Heart right ventricle (tissue), 16 donors: ENCODE measurements around the gene SNRNP48. TPM values are rescaled to one million over a fixed set of nuclear protein-coding genes. Genes with fewer than 3 reads are reported as not detected.
A peak's percentile ranks its signal among the peaks of the same experiment; 100 is the strongest.

Experiments
- ATAC-seq, 8 donors: fragments of 200-7000 bp; cut with Tn5 transposase; one replicate each; pipeline ENCODE4 v1.9.1; 2020; ENCODE audit warnings: mild to moderate bottlenecking in 8 of 8, moderate library complexity in 8 of 8, moderate number of reproducible peaks in 1 of 8
- DNase-seq, 2 donors: peaks; one replicate each; pipeline ENCODE4 v3.0.0-alpha.2; 2020
- H3K27ac ChIP-seq, 10 donors: fragments of 200-600 bp; sonication (generic) in 2 of 10; one replicate each; pipeline versions ENCODE4 v1.5.0 to v1.8.0; 2020 to 2022; ENCODE audit warnings: mild to moderate bottlenecking in 3 of 10
- H3K27me3 ChIP-seq, 7 donors: fragments of 200-600 bp; one replicate each; pipeline ENCODE4 v1.8.0; 2021 to 2022; ENCODE audit warnings: mild to moderate bottlenecking in 2 of 7
- H3K36me3 ChIP-seq, 9 donors: fragments of 200-600 bp; sonication (generic) in 1 of 9; one replicate each; pipeline versions ENCODE4 v1.5.0 to v1.8.0; 2020 to 2022; ENCODE audit warnings: mild to moderate bottlenecking in 2 of 9
- H3K4me1 ChIP-seq, 9 donors: fragments of 200-600 bp; sonication (generic) in 1 of 9; one replicate each; pipeline versions ENCODE4 v1.5.0 to v1.8.0; 2020 to 2022; ENCODE audit warnings: mild to moderate bottlenecking in 4 of 9
- H3K4me3 ChIP-seq, 10 donors: fragments of 200-600 bp; sonication (generic) in 2 of 10; one replicate each; pipeline versions ENCODE4 v1.5.0 to v1.8.0; 2020 to 2022; ENCODE audit warnings: mild to moderate bottlenecking in 7 of 10, moderate library complexity in 2 of 10
- H3K9me3 ChIP-seq, 11 donors: fragments of 200-600 bp in 10 of 11; sonication (generic) in 2 of 11; one replicate each; pipeline versions ENCODE4 v1.5.0 to v1.8.0; 2013 to 2022; ENCODE audit warnings: mild to moderate bottlenecking in 2 of 11, control low read depth in 1 of 11, moderate library complexity in 1 of 11
- whole genome bisulfite sequencing, 2 donors: extraction: QIAGEN DNeasy Blood & Tissue Kit; methylation state at CpG; one replicate each; pipeline ENCODE4 v1.1.7; 2013; ENCODE audit warnings: inconsistent platforms in 1 of 2; 5-methylcytosine and 5-hydroxymethylcytosine counted together
- intact Hi-C, 10 donors: fragments of 100-400 bp; cut with DNase I; formaldehyde crosslinking; loops; one replicate each; pipeline versions ENCODE4 v1.11.1 to v1.14.2; 2022
- polyA plus RNA-seq, 2 donors: library from polyadenylated mRNA; stranded (reverse); fragments of 200-250 nt; gene quantifications; one replicate each; pipeline ENCODE4 v1.2.3, GENCODE V29; 2013
- total RNA-seq, 10 donors: library from RNA; stranded (reverse); fragmentation: NEBNext Ultra II Directional in 3 of 10; extraction: Animal tissue kit (Norgen Biotek cat#: 25700) in 3 of 10; gene quantifications; one replicate each; pipeline versions ENCODE4 v1.2.1 to v1.2.4, GENCODE V29; 2021 to 2023
- TF ChIP-seq, protein P1 (sequence below), 9 donors: fragments of 200-600 bp; sonication (generic) in 2 of 9; IDR thresholded peaks; one replicate each; pipeline versions ENCODE4 v1.5.0 to v1.8.0; 2021 to 2022; ENCODE audit warnings: antibody characterized with exemption in 9 of 9, mild to moderate bottlenecking in 5 of 9, moderate library complexity in 1 of 9
- donor health status: Arrhythmogenic right ventricular cardiomyopathy.
- donor health status: ischemic (EF 13 %, LVEDD 7.1; RV severe dilation, severe dysfunction).
- donor health status: healthy with polysubstance abuse.
- donor health status: DM: no; HTN: yes; CAD: no.
- donor health status: DM: no; HTN: no; CAD: no.
- donor health status: ischemic (EF 25% LVEDD 6.9; RV normal size, moderate dysfunction).
- donor health status: ischemic (EF 25% LVEDD 5.7; RV mildly dilated, moderate dysfunction).
- donor health status: healthy.
- donor health status: DM: yes; HTN: yes; CAD: no.
- donor health status: Ischemic cardiomyopathy.
- donor health status: ischemic (EF 35%, LVEDD 5.7; RV mildly dilated, moderate dysfunction).
- donor health status: nonischemic (EF 11% LVEDD 7.7; RV severe dilation, severe dysfunction).
- donor health status: DM: yes; HTN: yes; CAD: no.
- donor health status: PGD.
- donor health status: ischemic (EF 29% LVEDD 5.4; RV normal size, mild dysfunction).
- donor health status: nonischemic (EF 23%, LVEDD 6.1; RV moderate dilation, normal function).

The SNRNP48 gene
- total and polyA plus RNA-seq, 12 donors: 9.1 to 21.1 (median 13.1) TPM

DNA sequence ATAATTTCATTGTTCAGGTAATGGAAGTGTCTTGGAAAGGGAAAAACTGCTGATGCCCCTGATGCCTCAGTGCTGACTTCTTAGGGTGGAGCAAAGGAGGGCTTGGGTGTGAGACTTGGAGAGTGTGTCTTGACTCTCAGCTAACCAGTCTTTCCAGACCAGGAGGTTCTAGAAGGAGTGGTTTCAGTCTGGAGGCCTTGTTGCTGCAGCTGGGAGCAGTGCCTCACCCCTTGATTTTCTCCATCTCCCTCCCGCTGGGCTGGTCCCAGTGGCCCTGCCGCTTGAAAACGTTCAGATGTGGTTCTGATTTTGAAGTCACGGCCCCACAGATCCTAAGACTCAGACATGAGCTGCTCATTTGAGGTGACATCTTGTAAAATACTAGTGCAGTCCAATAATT is 43.1 kb upstream of the SNRNP48 start:
- ATAC-seq (no peak), DNase-seq (no peak)
- intact Hi-C loops: loop anchor here in 2 of 10 donors (10.0 kb wide), 1 partner anchor 122 kb away; no protein-coding TSS in a partner anchor
- TF ChIP-seq, protein P1, sequence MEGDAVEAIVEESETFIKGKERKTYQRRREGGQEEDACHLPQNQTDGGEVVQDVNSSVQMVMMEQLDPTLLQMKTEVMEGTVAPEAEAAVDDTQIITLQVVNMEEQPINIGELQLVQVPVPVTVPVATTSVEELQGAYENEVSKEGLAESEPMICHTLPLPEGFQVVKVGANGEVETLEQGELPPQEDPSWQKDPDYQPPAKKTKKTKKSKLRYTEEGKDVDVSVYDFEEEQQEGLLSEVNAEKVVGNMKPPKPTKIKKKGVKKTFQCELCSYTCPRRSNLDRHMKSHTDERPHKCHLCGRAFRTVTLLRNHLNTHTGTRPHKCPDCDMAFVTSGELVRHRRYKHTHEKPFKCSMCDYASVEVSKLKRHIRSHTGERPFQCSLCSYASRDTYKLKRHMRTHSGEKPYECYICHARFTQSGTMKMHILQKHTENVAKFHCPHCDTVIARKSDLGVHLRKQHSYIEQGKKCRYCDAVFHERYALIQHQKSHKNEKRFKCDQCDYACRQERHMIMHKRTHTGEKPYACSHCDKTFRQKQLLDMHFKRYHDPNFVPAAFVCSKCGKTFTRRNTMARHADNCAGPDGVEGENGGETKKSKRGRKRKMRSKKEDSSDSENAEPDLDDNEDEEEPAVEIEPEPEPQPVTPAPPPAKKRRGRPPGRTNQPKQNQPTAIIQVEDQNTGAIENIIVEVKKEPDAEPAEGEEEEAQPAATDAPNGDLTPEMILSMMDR (IDR thresholded peaks at IDR 0.05): no peak
- peak overlapping the region in 4 of 10 donors; percentile 29 to 90 (median 77) for H3K27ac ChIP-seq
- H3K4me1 ChIP-seq: peaks cover 0 to 34% (median 10%) of the 10 kb centered on the region in 9 donors
- H3K4me3 ChIP-seq: no peak overlapping the region
- H3K36me3 ChIP-seq: no peaks in the 10 kb centered on the region
- WGBS, 2 donors: 64 to 76% methylated on average over 4 of the region's 4 CpGs
- H3K27me3 ChIP-seq: peaks cover 0 to 98% (median 52%) of the 10 kb centered on the region in 7 donors
- H3K9me3 ChIP-seq: no peaks in the 10 kb centered on the region

DNA sequence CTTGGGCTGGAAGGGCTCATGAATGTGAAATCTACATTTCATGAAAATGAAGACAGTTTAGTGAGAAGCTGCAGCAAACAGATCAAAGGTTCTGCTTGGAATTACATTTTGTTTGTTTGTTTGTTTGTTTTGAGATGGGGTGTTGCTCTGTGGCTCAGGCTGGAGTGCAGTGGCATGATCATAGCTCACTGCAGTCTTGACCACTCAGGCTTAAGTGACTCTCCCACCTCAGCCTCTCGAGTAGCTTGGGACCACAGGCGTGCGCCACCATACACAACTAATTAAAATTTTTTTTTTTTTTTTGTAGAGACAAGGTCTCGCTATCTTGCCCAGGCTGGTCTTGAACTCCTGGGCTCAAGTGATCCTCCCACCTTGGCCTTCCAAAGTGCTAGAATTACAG is 42.7 kb upstream of the SNRNP48 start:
- Histone ChIP-seq H3K4me1 (peaks cover 0 to 33% (median 7%) of the 10 kb centered on the region in 9 donors), H3K4me3 (no peak overlapping the region), H3K27me3 (peaks cover 0 to 98% (median 48%) of the 10 kb centered on the region in 7 donors), H3K27ac (peak overlapping the region in 3 of 10 donors; percentile 64 to 90 (median 90)), H3K9me3 (no peaks in the 10 kb centered on the region), H3K36me3 (no peaks in the 10 kb centered on the region)
- intact Hi-C loops: loop anchor here in 2 of 10 donors (10.0 kb wide), 1 partner anchor 123 kb away; no protein-coding TSS in a partner anchor
- no peak for ATAC-seq
- TF ChIP-seq, protein P1 (IDR thresholded peaks at IDR 0.05): no peak
- no peak for DNase-seq
- 92 to 97% methylated on average over 4 of the region's 4 CpGs for WGBS, 2 donors

DNA sequence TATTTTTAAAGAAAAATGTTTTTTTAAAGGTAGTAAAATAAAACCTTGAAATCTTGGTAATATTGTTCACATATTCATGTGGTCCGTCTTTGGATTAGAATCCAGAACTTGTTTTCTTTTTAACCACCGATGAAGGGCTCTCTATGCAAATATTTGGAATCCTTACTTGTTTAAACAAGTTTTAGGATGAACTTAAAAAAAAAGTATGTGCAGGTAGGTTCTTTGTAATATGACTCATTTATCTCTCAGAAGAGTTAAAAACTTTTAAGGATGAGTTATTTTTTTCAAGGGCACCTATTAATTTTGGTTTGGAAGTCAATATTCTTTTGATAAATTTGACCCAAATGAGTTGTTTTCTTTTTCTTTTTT is 39.6 kb upstream of the SNRNP48 start:
- intact Hi-C loops: no loop called here
- Histone ChIP-seq H3K4me3 (no peak overlapping the region), H3K36me3 (no peaks in the 10 kb centered on the region), H3K4me1 (peaks cover 0 to 50% (median under 1%) of the 10 kb centered on the region in 9 donors), H3K27me3 (peaks cover 0 to 86% (median 29%) of the 10 kb centered on the region in 7 donors), H3K9me3 (no peaks in the 10 kb centered on the region), H3K27ac (no peak overlapping the region)
- ATAC-seq (no peak), DNase-seq (no peak)
- TF ChIP-seq, protein P1 (IDR thresholded peaks at IDR 0.05): no peak
- WGBS, 2 donors: 83 to 92% methylated on average over 2 of the region's 2 CpGs

DNA sequence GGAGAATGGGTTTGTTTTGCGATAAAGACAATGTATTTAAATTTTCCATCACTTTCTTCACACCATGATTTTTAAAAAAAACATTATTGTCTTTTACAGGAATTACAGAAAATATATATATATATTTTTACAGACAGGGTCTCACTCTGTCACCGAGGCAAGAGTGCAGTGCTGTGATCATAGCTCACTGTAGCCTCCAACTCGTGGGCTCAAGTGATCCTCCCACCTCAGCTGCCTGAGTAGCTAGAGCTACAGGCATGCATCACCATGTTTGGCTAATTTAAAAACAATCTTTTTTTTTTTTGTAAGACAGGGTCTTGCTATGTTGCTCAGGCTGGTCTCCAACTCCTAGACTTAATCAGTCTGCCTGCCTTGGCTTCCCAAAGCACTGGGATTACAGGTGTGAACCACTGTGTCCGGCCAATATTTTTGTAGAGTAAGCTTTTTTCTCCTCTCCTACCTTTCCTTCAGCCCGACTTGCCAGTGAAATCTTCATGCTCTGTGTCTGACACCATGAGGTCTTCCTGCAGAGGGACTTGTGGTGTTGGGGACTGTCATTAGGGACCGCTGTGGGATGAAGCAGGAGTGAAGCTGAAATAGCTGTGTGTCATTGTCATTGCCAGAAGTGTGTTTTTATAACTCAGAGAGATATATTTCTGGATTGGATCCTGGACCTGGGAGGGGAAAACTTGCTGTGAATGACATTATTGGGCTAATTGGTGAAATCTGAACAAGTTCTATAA is 35.3 kb upstream of the SNRNP48 start:
- H3K4me1 ChIP-seq: peaks cover 0 to 43% (median 10%) of the 10 kb centered on the region in 9 donors
- no peaks in the 10 kb centered on the region for H3K9me3 ChIP-seq
- peaks cover 0 to 17% (median 0%) of the 10 kb centered on the region in 9 donors for H3K36me3 ChIP-seq
- intact Hi-C loops: no loop called here
- ATAC-seq: peak in 5 of 8 donors; percentile 56 to 65 (median 62)
- WGBS, 2 donors: 51 to 52% methylated on average over 6 of the region's 6 CpGs
- peaks cover 0 to 50% (median 17%) of the 10 kb centered on the region in 7 donors for H3K27me3 ChIP-seq
- no peak for DNase-seq
- no peak overlapping the region for H3K4me3 ChIP-seq
- TF ChIP-seq, protein P1 (IDR thresholded peaks at IDR 0.05): no peak
- peak overlapping the region in 1 of 10 donors; percentile 19 for H3K27ac ChIP-seq
